Stimulated activated CD4-positive, alpha-beta T cell treated with anti-CD3 and anti-CD28 coated beads, Interleukin-12 subunit alpha, Interleukin-12 subunit beta, amount 100 ng/mL, for 48 hours (primary cell): ENCODE data around the gene PAX8.

Experiments used
- DNase-seq, 3 donors: peaks; one replicate each; pipeline ENCODE4 v3.0.0-alpha.2; 2020; ENCODE audit warnings: low read depth in 2 of 3, low spot score in 1 of 3

PAX8 gene

GRCh38 chr2:113268621-113269360 lies 9.9 kb downstream of the PAX8 start:
- no peak for DNase-seq

- DNase-seq, result no peak
These were observed 12.3 kb downstream of the PAX8 start for GRCh38 chr2:113266431-113266830.

- DNase-seq, result no peak
These were observed 13.9 kb downstream of the PAX8 start for GRCh38 chr2:113264713-113265403.

GRCh38 chr2:113263546-113263945 lies 15.2 kb downstream of the PAX8 start:
- no peak for DNase-seq

GRCh38 chr2:113260991-113261390 lies 17.7 kb downstream of the PAX8 start:
- DNase-seq, result no peak

- no peak for DNase-seq
These were observed 20.1 kb downstream of the PAX8 start for GRCh38 chr2:113258471-113259147.

- no peak for DNase-seq
These were observed 21.0 kb downstream of the PAX8 start for GRCh38 chr2:113257516-113258264.

- no peak for DNase-seq
These were observed 23.3 kb downstream of the PAX8 start for GRCh38 chr2:113255140-113256070.

- DNase-seq, result no peak
These were observed 25.3 kb downstream of the PAX8 start for GRCh38 chr2:113253453-113253852.

- no peak for DNase-seq
These were observed 26.6 kb downstream of the PAX8 start for GRCh38 chr2:113252047-113252590.

GRCh38 chr2:113251118-113251517 lies 27.6 kb downstream of the PAX8 start:
- no peak for DNase-seq

GRCh38 chr2:113248997-113249770 lies 29.5 kb downstream of the PAX8 start:
- DNase-seq, result peak; percentile 55 to 79 (median 64)

- DNase-seq, result no peak
These were observed 32.1 kb downstream of the PAX8 start for GRCh38 chr2:113246606-113247005.

GRCh38 chr2:113245276-113245711 lies 33.4 kb downstream of the PAX8 start:
- no peak for DNase-seq

- no peak for DNase-seq
These were observed 36.4 kb downstream of the PAX8 start for GRCh38 chr2:113242327-113242726.

- DNase-seq, result peak; percentile 48 to 67 (median 66)
These were observed 37.5 kb downstream of the PAX8 start for GRCh38 chr2:113240915-113241911.

- DNase-seq, result peak in 1 of 3 donors; percentile 15
These were observed 38.4 kb downstream of the PAX8 start for GRCh38 chr2:113240150-113240914.
